Activated T-helper 9 cell treated with anti-CD3 and anti-CD28 coated beads, Interleukin-2, amount 50 U/mL, for 16 hours (primary cell): ENCODE data around the gene OR5C1.
"Not testable (repeated sequence)": the region's sequence is repeated elsewhere in the genome, so short reads cannot be mapped to it uniquely, and the experiment has no call there.

Experiments used
- DNase-seq: peaks from one replicate; pipeline ENCODE4 v3.0.0-alpha.2; 2020; ENCODE audit warnings: low read depth

OR5C1 gene

DNA sequence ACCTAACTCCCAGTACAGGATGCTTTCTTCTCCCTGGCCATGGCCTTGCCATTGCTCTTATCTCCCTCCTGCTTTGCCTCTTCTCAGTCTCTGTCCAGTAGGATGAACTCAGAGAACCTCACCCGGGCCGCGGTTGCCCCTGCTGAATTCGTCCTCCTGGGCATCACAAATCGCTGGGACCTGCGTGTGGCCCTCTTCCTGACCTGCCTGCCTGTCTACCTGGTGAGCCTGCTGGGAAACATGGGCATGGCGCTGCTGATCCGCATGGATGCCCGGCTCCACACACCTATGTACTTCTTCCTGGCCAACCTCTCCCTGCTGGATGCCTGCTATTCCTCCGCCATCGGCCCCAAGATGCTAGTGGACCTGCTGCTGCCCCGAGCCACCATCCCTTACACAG is at the start of gene OR5C1:
Gene OR5C1, plus strand, starts transcription at position 103 of the 400 bp plus-strand sequence. Its CDS starts 0 bp downstream, at position 103.
- DNase-seq = no peak

DNA sequence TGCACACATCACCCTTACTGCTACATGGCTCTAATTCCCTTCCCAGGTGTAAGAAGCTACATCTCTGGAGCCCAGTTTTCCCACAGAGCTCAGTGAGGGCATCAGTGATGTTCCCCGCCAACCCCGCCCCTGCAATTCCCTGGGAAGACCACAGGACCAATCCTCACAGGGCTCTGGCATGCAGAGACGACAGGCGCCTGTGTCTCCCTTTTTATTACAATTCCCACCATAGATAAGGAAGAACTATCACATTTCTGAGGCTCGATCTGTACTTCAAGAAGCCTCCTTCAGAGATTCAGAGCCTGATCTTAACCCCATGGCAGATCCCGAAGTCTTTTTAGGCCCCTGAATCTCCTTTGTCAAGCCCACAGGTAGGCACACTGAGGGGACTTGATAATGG is 46.7 kb upstream of the OR5C1 start, which contains the start of gene OR1L6:
Gene OR1L6, plus strand, starts transcription at position 301 of the 400 bp plus-strand sequence. CDS start 7,545 bp downstream, outside the sequence.
- no peak for DNase-seq

DNA sequence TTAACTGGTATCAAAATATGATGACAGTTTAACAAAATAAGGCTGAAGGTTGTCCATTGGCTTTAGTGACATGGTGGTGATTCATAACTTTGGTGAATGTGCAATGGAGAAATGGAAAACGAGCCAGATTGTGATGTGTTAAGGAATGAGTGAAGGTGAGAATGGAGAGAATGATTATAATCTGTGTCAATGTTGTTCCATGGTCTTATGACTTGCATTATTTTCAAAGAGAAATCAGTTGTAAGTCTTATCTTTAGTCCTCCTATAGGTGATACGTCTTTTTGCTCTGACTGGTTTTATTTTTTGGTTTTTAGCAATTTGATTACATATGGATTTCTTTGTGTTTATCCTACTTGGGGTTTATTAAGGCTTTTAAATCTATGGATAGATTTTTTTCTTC is 33.9 kb upstream of the OR5C1 start:
- no peak for DNase-seq

DNA sequence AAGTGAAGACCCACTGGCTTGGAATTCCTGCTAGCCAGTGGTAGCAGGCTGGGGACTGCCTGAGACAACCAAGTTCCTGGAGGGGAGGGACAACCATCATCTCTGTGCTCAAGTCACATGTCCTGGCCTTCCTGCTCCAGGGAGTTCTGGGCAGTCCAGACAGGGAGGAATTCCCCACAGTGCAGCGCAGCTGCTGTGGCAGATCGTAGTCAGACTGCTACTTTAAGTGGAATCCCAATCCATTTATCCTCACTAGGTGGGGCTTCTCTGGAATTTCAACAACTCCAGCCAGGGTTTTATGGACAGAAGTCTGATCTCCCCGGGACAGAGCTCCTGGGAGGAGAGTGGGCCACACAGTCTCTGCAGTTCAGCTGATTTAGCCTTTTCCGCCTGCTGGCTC is 20.9 kb upstream of the OR5C1 start:
- no peak for DNase-seq

DNA sequence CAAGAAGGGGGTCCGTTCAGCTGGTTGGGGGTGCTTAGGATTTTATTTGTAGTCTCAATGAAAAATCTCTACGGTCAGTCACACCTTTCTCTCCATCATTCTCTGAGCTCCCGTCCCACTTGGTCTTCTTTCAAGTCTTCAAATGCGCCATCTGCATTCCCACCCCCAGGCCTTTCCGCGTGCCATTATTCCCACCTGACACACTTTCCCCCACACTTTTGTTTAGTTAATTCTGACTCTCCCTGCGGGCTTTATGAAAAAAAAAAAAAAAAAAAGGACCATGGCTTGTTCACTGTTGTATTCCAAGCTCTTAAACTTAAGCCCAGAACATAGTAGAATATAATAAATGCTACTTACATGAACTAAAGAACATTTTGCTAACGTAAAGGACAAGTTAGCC is 11.7 kb upstream of the OR5C1 start:
- no peak for DNase-seq

DNA sequence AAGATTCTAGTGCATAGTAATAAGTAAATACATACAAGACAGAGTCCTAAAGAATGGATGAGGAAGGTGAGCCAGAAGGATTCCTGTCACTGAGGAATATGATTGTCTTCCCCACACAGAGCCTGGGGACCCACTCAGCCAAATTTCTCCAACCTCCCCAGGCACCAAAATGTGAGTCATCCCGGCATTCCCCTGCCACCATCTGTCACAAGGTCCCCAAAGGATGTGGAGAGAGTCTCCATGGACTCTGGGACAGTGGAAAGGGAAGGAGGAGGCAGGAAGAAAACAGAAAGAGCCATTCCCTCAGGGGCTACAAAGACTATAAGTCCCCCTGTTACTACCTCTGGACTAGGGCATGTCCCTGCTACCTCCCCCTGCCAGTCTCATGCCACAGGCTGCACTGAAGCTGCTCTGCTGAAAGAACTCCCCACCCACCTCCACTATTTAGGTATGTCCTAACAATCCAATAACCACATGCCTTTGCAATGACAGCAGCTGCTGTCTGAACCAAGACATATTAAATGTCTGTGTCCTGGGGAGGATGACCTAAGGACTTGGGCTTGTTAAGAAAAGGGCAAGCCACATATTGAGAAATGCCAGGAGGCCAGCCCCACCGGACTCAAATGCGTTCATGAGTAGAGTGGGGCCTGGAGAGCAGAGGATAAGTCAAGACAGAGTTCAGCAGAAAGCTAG is 10.7 kb upstream of the OR5C1 start:
- no peak for DNase-seq

DNA sequence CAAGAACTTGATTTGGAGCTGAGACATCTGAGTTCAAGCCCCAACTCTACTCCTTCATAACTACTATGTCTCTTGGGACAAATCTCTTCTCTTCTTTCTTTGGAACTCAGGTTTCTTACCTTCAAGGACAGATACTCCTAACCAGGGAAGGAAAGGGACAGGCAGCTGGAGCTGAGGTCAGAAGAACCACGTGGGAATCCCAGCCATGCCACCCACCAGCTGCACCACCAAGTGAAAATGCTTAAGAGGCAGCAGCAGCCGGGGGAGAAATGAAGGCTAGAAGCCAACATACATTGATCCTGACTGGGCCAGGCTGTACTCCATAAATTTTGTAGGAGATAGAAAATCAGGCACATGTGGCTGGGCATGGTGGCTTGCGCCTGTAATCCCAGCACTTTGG is 9.6 kb upstream of the OR5C1 start:
- no peak for DNase-seq

DNA sequence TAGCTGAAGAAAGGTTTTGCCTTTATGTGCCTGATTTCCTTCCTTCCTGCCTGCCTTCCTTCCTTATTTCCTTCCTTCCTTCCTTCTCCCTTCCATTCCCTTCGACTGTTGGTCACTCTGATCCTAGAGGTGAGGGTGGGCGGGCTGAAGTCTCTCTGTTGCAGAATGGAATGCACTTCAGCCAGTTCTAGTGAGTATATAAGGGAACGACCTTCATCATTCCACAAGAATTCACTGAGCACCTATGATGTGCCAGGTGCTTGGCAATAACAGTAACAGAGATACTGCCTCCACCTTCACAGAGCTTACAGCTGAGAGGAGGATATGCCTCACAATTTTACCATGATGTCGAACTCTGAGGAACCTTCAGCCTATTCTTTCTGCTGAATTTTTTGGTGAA is 8.7 kb upstream of the OR5C1 start:
- DNase-seq = no peak

DNA sequence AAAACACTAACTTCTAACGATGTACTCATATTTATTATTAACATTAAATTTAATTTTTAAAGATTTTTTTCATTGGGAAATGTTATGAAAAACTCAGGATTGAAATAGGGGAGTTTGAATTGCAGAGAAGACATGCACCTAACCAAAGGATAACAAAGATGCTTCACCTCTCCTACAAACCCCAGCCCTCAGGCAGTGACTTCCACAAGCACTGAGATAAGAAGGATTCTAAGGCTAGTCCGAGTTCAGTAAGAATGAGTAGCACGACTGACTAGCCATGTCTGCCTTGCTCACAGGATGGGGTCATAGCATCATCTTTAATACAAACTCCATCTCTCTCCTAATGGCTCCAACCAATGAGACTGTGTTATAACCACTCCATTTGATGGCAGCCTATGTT is 7.1 kb upstream of the OR5C1 start:
- no peak for DNase-seq

DNA sequence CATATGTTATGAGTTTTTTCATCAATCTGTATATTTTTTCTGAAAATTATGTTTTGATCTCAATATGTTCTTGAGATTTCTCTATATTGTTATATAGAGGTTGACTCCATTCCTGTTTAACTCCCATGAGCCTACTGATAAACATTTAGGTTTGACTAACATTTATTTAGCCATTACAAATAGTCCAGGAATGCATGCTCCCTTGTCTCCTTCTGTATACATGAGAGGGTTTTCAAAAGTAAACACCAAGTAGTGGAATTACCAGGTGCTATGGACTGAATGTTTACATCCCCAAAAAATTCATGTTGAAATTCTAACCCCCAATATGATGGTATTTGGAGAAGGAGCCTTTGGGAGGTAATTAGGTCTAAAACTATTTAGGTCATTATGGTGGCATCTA is 3.5 kb upstream of the OR5C1 start:
- no peak for DNase-seq

DNA sequence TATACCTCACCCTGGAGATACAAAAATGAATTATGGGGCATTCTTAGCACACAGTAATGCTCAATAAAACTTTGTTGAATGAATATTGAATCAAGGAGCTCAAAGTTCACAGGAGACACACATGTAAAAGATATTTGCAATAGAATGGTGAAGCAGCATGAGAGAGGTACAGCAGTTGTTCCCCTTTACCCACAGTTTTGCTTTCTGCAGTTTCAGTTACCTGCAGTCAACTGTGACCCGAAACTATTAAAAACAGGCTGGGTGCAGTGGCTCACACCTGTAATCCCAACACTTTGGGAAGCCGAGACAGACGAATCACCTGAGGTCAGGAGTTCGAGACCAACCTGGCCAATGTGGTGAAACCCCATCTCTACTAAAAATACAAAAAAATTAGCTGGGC is 2.4 kb upstream of the OR5C1 start:
- no peak for DNase-seq

DNA sequence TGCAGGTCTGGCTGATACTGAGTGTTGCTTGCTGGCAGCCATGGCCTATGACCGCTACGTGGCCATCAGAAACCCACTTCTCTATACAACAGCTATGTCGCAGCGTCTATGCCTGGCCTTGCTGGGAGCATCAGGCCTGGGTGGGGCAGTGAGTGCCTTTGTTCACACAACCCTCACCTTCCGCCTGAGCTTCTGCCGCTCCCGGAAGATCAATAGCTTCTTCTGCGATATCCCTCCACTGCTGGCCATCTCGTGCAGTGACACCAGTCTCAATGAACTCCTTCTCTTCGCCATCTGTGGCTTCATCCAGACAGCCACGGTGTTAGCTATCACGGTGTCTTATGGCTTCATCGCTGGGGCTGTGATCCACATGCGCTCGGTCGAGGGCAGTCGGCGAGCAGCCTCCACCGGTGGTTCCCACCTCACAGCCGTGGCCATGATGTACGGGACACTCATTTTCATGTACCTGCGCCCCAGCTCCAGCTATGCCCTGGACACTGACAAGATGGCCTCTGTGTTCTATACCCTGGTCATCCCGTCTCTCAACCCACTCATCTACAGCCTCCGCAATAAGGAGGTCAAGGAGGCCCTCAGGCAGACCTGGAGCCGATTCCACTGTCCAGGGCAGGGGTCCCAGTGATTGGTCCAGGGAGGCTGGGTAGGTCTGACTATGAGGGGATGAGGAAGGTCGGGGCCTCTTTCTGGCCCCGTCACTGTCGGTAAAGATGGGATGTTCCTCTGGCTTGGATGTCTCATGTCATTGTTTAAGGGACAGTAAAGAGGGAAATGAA is 718 bp downstream of the OR5C1 start:
- no peak for DNase-seq

DNA sequence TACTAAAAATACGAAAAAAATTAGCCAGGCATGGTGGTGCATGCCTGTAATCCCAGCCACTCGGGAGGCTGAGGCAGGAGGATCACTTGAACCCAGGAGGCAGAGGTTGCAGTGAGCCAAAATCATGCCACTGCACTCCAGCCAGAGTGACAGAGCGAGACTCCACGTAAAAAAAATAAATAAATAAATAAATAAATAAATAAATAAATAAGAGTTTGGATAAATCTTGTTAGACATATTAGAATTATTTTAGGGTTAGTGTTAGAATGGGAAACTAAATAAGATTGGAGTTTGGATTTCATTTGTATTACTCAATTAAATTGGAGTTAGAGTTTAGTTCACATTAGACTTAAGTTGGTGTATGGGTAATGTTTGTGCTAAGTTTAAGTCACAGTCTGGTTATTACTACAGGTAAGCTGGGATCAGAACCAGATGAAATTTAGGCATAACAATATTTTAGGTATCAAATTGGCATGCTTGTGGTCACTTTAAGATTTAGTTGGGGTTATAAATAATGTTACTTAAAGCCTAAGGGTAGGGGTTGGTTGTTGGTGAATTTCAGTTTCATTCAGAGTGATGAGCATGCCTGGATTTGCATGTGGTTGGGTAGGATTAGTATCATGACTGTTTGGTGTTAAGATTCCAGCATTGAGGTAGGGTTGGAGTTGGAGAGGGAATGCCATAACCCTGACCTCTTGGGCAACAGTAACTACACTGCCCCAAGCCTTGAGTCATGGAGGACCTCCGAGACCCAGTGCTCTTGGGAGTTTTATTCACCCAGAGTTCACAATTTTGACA is 3.3 kb downstream of the OR5C1 start:
- DNase-seq = no peak

DNA sequence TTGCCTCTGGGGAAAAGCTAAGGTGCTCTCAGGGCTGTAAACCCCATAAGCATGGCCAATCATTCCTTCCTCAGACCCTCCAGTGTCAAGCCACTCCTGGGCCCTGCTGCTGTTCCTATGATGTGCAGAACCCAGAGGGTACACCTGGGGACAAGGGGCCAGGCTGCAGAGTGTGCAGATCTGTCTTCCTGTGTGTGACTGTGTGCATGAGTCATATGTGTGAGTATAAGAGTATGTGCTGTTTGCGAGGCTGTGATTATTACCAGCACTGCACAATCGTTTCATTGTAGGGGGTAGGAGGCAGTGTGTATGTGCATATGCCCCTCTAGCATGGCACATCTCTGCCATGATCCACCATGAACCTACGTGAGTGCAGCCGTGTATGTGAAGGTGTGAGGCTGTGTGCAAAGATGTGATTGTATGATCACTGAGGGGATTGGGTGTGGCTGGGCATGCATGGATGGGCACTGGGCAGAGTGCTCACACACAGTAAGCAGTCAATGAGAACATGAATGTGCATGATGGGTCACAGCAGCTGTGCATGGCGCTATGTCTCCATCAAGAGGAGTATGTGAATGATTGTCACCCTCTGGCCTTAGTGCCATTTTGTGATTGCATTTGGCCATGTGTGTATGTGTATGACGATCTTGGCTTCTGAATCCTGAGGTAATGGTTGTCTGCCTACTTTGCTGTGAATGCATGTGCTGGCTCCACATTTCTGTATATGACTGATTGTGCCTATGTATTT is 8.8 kb downstream of the OR5C1 start:
- no peak for DNase-seq

DNA sequence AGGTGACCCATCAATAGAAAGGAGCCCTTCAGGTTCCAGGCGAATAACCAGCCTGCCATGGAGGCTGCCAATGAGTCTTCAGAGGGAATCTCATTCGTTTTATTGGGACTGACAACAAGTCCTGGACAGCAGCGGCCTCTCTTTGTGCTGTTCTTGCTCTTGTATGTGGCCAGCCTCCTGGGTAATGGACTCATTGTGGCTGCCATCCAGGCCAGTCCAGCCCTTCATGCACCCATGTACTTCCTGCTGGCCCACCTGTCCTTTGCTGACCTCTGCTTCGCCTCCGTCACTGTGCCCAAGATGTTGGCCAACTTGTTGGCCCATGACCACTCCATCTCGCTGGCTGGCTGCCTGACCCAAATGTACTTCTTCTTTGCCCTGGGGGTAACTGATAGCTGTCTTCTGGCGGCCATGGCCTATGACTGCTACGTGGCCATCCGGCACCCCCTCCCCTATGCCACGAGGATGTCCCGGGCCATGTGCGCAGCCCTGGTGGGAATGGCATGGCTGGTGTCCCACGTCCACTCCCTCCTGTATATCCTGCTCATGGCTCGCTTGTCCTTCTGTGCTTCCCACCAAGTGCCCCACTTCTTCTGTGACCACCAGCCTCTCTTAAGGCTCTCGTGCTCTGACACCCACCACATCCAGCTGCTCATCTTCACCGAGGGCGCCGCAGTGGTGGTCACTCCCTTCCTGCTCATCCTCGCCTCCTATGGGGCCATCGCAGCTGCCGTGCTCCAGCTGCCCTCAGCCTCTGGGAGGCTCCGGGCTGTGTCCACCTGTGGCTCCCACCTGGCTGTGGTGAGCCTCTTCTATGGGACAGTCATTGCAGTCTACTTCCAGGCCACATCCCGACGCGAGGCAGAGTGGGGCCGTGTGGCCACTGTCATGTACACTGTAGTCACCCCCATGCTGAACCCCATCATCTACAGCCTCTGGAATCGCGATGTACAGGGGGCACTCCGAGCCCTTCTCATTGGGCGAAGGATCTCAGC is 11.6 kb downstream of the OR5C1 start, which contains the start of gene OR1K1:
Gene OR1K1, plus strand, starts transcription at position 58 of the 995 bp plus-strand sequence. Its CDS starts 0 bp downstream, at position 58.
- DNase-seq = no peak

DNA sequence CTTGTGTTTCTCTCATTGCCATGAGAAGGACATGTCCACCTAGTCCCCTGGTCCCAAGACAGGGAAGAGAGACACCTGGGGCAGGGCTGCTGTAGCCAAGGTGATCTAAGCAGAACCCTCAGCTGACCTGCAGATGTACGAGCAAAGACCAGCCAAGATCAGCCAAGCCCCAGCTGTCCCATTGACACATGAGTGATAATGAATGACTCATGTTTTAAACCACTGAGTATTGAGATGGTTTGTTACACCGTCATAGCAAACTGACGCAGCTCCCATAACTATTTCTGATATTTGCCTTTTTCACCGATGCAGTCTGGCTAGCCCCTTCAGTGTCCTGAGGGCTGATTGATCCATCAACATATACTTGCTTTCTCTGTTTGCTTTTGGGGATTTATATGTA is 17.9 kb downstream of the OR5C1 start:
- DNase-seq = no peak

DNA sequence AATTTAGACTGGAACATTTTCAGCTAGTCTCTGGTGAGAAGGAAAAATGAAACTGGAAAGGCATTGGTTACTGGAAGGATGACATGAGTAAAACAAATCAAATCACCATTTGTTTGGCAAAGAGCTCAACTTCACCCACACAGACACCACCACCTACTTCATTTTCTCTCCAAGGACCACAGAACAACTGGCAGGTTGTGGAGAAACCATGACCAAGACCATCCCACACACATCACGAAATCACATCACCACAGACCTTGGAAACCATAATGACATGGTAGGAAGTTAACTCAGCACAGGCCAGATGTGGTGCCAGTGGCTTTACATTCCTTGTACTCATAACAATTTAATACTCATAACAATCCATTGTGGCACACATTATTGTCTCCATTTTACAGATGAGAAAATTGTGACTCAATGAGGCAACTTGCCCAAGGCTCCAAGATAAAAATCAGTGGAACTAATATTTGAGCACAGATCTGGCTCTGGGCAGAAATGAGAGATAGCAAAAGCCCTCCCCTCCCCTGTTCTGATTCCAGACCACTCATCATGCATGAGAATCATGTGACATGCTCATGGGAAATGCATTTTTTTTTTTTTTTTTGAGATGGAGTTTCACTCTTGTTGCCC is 18.7 kb downstream of the OR5C1 start:
- peak; percentile 15 for DNase-seq

DNA sequence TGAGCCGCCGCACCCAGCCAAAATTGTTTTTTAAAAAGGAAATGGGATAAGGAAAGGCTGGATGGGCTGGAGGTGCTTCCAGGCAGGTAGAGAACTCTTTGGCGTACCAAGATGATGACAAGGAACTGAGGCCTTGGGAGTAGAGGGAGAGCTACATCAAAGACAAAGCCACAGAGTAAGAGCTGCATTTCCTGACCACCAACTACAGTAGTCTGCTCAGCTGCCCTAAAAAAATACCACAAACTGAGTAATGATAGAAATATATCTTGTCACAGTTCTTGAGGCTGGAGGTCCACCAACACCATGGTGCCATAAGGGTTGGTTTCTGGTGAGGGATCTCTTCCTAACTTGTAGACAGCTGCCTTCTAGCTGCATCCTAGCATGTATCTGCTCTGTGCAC is 19.4 kb downstream of the OR5C1 start:
- no peak for DNase-seq

DNA sequence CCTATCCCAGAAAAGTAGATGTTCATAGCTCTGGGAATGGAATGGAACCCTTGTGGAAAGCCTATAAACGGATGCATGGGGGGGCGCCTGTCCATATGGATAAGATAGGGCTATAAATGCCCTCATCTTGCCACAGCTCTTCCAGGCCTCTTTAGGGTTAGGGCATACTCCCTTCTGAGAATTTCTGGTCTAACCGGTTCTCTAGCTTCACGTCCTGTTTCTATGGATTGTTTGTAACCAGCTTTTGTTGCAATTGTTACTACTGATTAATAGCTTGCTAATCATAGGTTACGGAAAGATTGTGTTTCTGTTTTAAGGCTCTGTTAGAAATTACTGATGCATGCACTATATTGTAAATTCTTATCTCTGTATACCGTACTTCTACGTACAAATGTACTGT is 20.5 kb downstream of the OR5C1 start:
- DNase-seq = not testable (repeated sequence)

DNA sequence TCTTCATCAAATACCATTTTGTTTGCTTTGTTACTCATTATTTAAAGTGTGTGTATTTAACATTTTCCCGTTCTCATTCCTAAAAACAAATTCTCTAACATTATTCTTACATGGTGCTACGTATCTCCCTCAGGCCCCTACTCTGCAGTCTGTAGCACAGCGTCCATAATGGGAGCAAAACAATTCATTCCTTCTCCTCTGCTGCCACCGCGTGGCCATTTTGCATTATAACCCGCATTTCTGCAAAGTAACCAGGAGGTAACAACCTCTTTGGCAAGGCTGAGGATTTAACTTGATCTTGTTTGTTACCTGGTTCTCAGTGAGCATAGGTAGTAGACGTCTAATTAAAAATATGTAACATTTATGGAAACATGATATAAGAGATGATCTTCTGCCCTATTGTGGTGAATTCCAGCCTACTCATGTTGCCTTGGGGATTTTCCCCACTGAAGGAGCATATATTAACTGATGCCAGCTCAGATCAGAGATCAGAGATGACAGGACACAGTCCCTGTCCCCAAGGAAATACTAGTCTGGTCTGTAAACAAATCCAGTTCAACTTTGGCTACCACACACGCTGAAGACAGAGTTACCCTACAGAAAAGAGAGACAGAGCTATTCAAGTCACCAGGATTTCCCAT is 21.7 kb downstream of the OR5C1 start:
- peak; percentile 59 for DNase-seq
